GM18909 (cell line): Measurements from ENCODE around the gene AGPAT4.

Source experiments
- ATAC-seq: cut with Tn5 transposase; IDR thresholded peaks from one replicate; pipeline ENCODE4 v1.9.1; 2021; ENCODE audit warnings: mild to moderate bottlenecking; ENCODE audit not compliant: unreplicated experiment, poor library complexity

Gene AGPAT4

GRCh38 chr6:161091972-161092701, 181.7 kb downstream of the AGPAT4 start:
- no peak for ATAC-seq

GRCh38 chr6:161091151-161091550, 182.7 kb downstream of the AGPAT4 start:
- no peak for ATAC-seq

GRCh38 chr6:161088676-161089328, 185.1 kb downstream of the AGPAT4 start:
- ATAC-seq, result no peak

GRCh38 chr6:161085246-161085645, 188.6 kb downstream of the AGPAT4 start:
- no peak for ATAC-seq

DNA sequence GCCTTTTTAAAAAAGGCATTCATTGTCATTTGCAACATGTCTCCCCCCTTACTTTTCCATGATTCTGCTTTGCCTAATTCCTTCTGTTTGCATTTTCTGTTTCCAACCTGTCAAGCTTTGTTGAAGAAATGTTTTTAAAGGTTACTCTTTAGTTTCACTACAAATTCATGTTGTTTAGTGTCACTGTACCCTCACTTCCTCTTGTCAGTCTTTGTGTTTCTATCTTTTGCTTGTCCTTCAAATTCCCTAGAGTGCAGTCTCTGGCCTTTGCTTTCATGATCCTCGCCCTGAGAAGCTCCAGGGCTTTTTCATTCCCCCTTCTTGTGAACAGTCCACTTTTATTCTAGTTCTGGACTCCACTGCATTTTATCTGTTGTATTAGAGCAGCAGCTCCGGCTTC, 191.6 kb downstream of the AGPAT4 start:
- no peak for ATAC-seq

DNA sequence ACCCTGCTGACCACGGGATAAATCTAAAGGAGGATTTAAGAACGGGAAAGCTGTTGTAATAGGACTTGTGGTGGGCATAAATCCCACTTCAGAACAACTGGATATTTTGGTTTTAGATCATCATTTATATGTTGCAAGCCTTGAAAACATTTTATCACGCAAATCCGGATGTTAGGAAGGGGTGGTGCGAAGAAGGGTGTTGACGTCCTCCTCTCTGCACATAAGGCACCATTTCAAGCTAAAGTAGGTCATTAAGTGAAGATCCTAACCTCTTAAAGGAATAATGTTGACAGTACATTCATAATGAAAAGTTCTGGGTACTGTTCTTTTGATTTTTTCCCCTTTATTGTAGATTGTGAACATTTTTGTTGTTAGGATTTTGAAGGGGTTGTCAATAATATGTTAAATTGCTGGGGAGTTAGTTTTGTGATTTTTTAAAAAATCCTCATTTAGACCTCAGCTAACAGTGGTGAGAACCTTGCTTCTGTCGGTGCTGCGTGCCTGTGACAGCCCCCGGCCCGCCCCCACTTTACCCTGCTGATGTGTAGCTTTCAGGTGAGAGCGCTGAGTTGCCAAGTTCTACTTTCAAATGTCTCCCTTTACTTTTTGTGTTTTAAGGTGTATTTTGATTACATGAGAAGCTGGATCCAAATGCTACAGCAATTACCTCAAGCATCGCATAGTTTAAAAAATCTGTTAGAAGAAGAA, 193.4 kb downstream of the AGPAT4 start:
- ATAC-seq, result no peak
